HEK293 (cell line): ENCODE results near the gene CPO.

Source experiments
- CTCF ChIA-PET: fragments of 350-600 bp; formaldehyde crosslinking; extraction: SDS; loops from one replicate; lab custom pipeline; 2021; ENCODE audit warnings: antibody characterized with exemption; lab: Yijun Ruan, JAX
- POLR2A ChIA-PET: fragments of 300-600 bp; formaldehyde crosslinking; extraction: SDS; loops from one replicate; lab custom pipeline; 2020; ENCODE audit warnings: antibody characterized with exemption, inconsistent platforms; lab: Yijun Ruan, JAX
- H3K27ac ChIP-seq: fragments of 200-500 bp; sonication (Bioruptor generic); 2 replicates; pipeline ENCODE4 v1.5.1; 2014; ENCODE audit warnings: low read depth, low read length, control low read depth, inconsistent platforms; ENCODE audit errors: extremely low read depth
- H3K36me3 ChIP-seq, 2 experiments: fragments of 200-500 bp in 1 of 2; sonication (Bioruptor generic) in 1 of 2; 1 replicate in 1 of 2; 2 replicates in 1 of 2; pipeline ENCODE4 v1.5.1; 2014 to 2017; ENCODE audit warnings: inconsistent platforms in 2 of 2, low read length in 2 of 2; ENCODE audit not compliant: control insufficient read depth in 2 of 2, insufficient read depth in 1 of 2
- H3K4me1 ChIP-seq: fragments of 200-500 bp; sonication (Bioruptor generic); 2 replicates; pipeline ENCODE4 v1.5.1; 2014; ENCODE audit warnings: mild to moderate bottlenecking, low read length, inconsistent platforms; ENCODE audit not compliant: control insufficient read depth, insufficient read depth
- H3K4me3 ChIP-seq: 2 replicates; pipeline ENCODE4 v1.5.1; 2011; ENCODE audit warnings: low read depth, mild to moderate bottlenecking, control low read depth, low read length, moderate library complexity
- H3K9me3 ChIP-seq: fragments of 200-500 bp; sonication (Bioruptor generic); 2 replicates; pipeline ENCODE4 v1.5.1; 2014; ENCODE audit warnings: low read depth, low read length, inconsistent platforms; ENCODE audit not compliant: control insufficient read depth, insufficient read depth
- BCL11A ChIP-seq: fragments of 450-650 bp; formaldehyde crosslinking; IDR thresholded peaks from 2 replicates; pipeline ENCODE4 v1.5.1; 2016; ENCODE audit warnings: low read depth, missing biosample characterization, missing genetic modification characterization
- EGR2 ChIP-seq: fragments of 450-650 bp; formaldehyde crosslinking; IDR thresholded peaks from 2 replicates; pipeline ENCODE4 v1.5.1; 2016; ENCODE audit warnings: low read depth, missing biosample characterization, missing genetic modification characterization
- GFI1B ChIP-seq: fragments of 450-650 bp; formaldehyde crosslinking; IDR thresholded peaks from 2 replicates; pipeline ENCODE4 v1.5.1; 2016; ENCODE audit warnings: missing biosample characterization, missing genetic modification characterization
- HOXA7 ChIP-seq: sonication (generic); formaldehyde crosslinking; IDR thresholded peaks from 2 replicates; pipeline ENCODE4 v1.8.1; 2022; ENCODE audit warnings: missing genetic modification reagents, borderline replicate concordance
- HOXC10 ChIP-seq: sonication (generic); formaldehyde crosslinking; IDR thresholded peaks from 2 replicates; pipeline ENCODE4 v1.8.1; 2023; ENCODE audit warnings: mild to moderate bottlenecking, missing genetic modification reagents
- KLF9 ChIP-seq: fragments of 450-650 bp; formaldehyde crosslinking; IDR thresholded peaks from 2 replicates; pipeline ENCODE4 v1.5.1; 2016; ENCODE audit warnings: missing biosample characterization, missing genetic modification characterization, low read depth
- MYNN ChIP-seq: fragments of 450-650 bp; formaldehyde crosslinking; IDR thresholded peaks from 2 replicates; pipeline ENCODE4 v1.5.1; 2016; ENCODE audit warnings: missing biosample characterization, missing genetic modification characterization, borderline replicate concordance
- REPIN1 ChIP-seq: fragments of 450-650 bp; formaldehyde crosslinking; IDR thresholded peaks from 2 replicates; pipeline ENCODE4 v1.5.1; 2017; ENCODE audit warnings: missing biosample characterization, missing genetic modification characterization, low read depth
- SCRT1 ChIP-seq: fragments of 450-650 bp; formaldehyde crosslinking; IDR thresholded peaks from 2 replicates; pipeline ENCODE4 v1.5.1; 2016; ENCODE audit warnings: missing biosample characterization, missing genetic modification characterization, borderline replicate concordance
- SP2 ChIP-seq: fragments of 450-650 bp; formaldehyde crosslinking; IDR thresholded peaks from 2 replicates; pipeline ENCODE4 v1.5.1; 2016; ENCODE audit warnings: missing biosample characterization, missing genetic modification characterization
- YY2 ChIP-seq: fragments of 450-650 bp; formaldehyde crosslinking; IDR thresholded peaks from 2 replicates; pipeline ENCODE4 v1.5.1; 2016; ENCODE audit warnings: missing biosample characterization, missing genetic modification characterization
- ZBTB26 ChIP-seq: fragments of 450-650 bp; formaldehyde crosslinking; optimal IDR thresholded peaks from 2 replicates; pipeline ENCODE3; 2016; ENCODE audit warnings: missing biosample characterization, mild to moderate bottlenecking, missing genetic modification characterization
- ZBTB7A ChIP-seq: fragments of 450-650 bp; formaldehyde crosslinking; IDR thresholded peaks from 2 replicates; pipeline ENCODE4 v1.5.1; 2016; ENCODE audit warnings: low read depth, missing biosample characterization, missing genetic modification characterization
- ZEB2 ChIP-seq: fragments of 450-650 bp; formaldehyde crosslinking; IDR thresholded peaks from 2 replicates; pipeline ENCODE4 v1.5.1; 2016; ENCODE audit warnings: missing biosample characterization, missing genetic modification characterization
- ZFP37 ChIP-seq: fragments of 450-650 bp; formaldehyde crosslinking; IDR thresholded peaks from 2 replicates; pipeline ENCODE4 v1.5.1; 2016; ENCODE audit warnings: missing biosample characterization, missing genetic modification characterization
- ZIC2 ChIP-seq: fragments of 450-650 bp; formaldehyde crosslinking; IDR thresholded peaks from 2 replicates; pipeline ENCODE4 v1.5.1; 2016; ENCODE audit warnings: missing biosample characterization, missing genetic modification characterization
- ZNF10 ChIP-seq: fragments of 450-650 bp; formaldehyde crosslinking; IDR thresholded peaks from 2 replicates; pipeline ENCODE4 v1.5.1; 2017; ENCODE audit warnings: missing biosample characterization, missing genetic modification characterization
- ZNF114 ChIP-seq: fragments of 450-650 bp; formaldehyde crosslinking; IDR thresholded peaks from 2 replicates; pipeline ENCODE4 v1.5.0; 2017; ENCODE audit warnings: missing biosample characterization, missing genetic modification characterization
- ZNF157 ChIP-seq: fragments of 450-650 bp; formaldehyde crosslinking; IDR thresholded peaks from 2 replicates; pipeline ENCODE4 v1.5.1; 2016; ENCODE audit warnings: missing biosample characterization, missing genetic modification characterization
- ZNF175 ChIP-seq: fragments of 450-650 bp; formaldehyde crosslinking; IDR thresholded peaks from 2 replicates; pipeline ENCODE4 v1.5.1; 2016; ENCODE audit warnings: missing biosample characterization, missing genetic modification characterization
- ZNF280C ChIP-seq: fragments of 450-650 bp; formaldehyde crosslinking; IDR thresholded peaks from 2 replicates; pipeline ENCODE4 v1.5.1; 2016; ENCODE audit warnings: missing biosample characterization, missing genetic modification characterization
- ZNF335 ChIP-seq: fragments of 450-650 bp; formaldehyde crosslinking; conservative IDR thresholded peaks from 2 replicates; pipeline ENCODE4 v1.5.1; 2016; ENCODE audit warnings: missing biosample characterization, missing genetic modification characterization
- ZNF449 ChIP-seq: fragments of 450-650 bp; formaldehyde crosslinking; IDR thresholded peaks from 2 replicates; pipeline ENCODE4 v1.5.1; 2017; ENCODE audit warnings: missing biosample characterization, mild to moderate bottlenecking, missing genetic modification characterization, moderate library complexity
- ZNF530 ChIP-seq: fragments of 450-650 bp; formaldehyde crosslinking; IDR thresholded peaks from 2 replicates; pipeline ENCODE4 v1.5.1; 2016; ENCODE audit warnings: low read depth, missing biosample characterization, missing genetic modification characterization
- ZNF558 ChIP-seq: fragments of 450-650 bp; formaldehyde crosslinking; IDR thresholded peaks from 2 replicates; pipeline ENCODE4 v1.5.1; 2016; ENCODE audit warnings: missing biosample characterization, missing genetic modification characterization
- ZNF580 ChIP-seq: fragments of 450-650 bp; formaldehyde crosslinking; IDR thresholded peaks from 2 replicates; pipeline ENCODE4 v1.5.1; 2016; ENCODE audit warnings: missing biosample characterization, missing genetic modification characterization
- ZNF707 ChIP-seq: fragments of 450-650 bp; formaldehyde crosslinking; IDR thresholded peaks from 2 replicates; pipeline ENCODE4 v1.5.1; 2016; ENCODE audit warnings: missing biosample characterization, missing genetic modification characterization
- ZNF76 ChIP-seq: fragments of 450-650 bp; formaldehyde crosslinking; IDR thresholded peaks from 2 replicates; pipeline ENCODE4; 2016; ENCODE audit warnings: low read depth, missing biosample characterization, missing genetic modification characterization, borderline replicate concordance
- ZNF776 ChIP-seq: fragments of 450-650 bp; formaldehyde crosslinking; IDR thresholded peaks from 2 replicates; pipeline ENCODE4 v1.5.0; 2017; ENCODE audit warnings: missing biosample characterization, missing genetic modification characterization, borderline replicate concordance
- ZNF843 ChIP-seq: fragments of 450-650 bp; formaldehyde crosslinking; IDR thresholded peaks from 2 replicates; pipeline ENCODE4 v1.5.1; 2016; ENCODE audit warnings: missing biosample characterization, missing genetic modification characterization

CPO gene

GRCh38 chr2:206984206-206984605 lies 44.9 kb downstream of the CPO start (continued):
- no peak for TF ChIP-seq MYNN
- TF ChIP-seq ZNF776 (tag by site-specific recombination): no peak
- TF ChIP-seq YY2 (tag by site-specific recombination): no peak
- TF ChIP-seq SP2 (tag by site-specific recombination): no peak
- TF ChIP-seq ZNF707: no peak
- no peak for TF ChIP-seq HOXA7 (CRISPR knock-in tag)
- TF ChIP-seq ZEB2 (tag by site-specific recombination): no peak
- TF ChIP-seq ZNF114: no peak
- no peak for TF ChIP-seq ZBTB26
- TF ChIP-seq ZNF280C (tag by site-specific recombination): no peak

GRCh38 chr2:206986943-206987342 lies 47.6 kb downstream of the CPO start:
- ChIA-PET CTCF (interaction anchor here (0.5 kb wide), 1 partner anchor 486 kb away, joined by 3 read pairs; no protein-coding TSS in a partner anchor), POLR2A (no interaction called here)

GRCh38 chr2:206987810-206988209 lies 48.5 kb downstream of the CPO start:
- ChIA-PET CTCF (interaction anchor here (0.5 to 1.2 kb wide), 4 partner anchors 11 to 1041 kb away, joined by 3 read pairs; no protein-coding TSS in a partner anchor), POLR2A (no interaction called here)

More at GRCh38 chr2:206986943-206987342, 47.6 kb downstream of the CPO start:
- no peak overlapping the region for H3K27ac ChIP-seq
- no peak overlapping the region for H3K4me3 ChIP-seq
- H3K36me3 ChIP-seq: no peaks in the 10 kb centered on the region
- TF ChIP-seq HOXC10 (no peak), REPIN1 (no peak), ZNF76 (tag by site-specific recombination) (no peak), YY2 (tag by site-specific recombination) (no peak), KLF9 (tag by site-specific recombination) (no peak), ZFP37 (tag by site-specific recombination) (no peak), ZIC2 (tag by site-specific recombination) (no peak)
- H3K9me3 ChIP-seq: no peaks in the 10 kb centered on the region
- H3K4me1 ChIP-seq: peaks cover 3% of the 10 kb centered on the region; the same call in 1 of the 2 replicates

More at GRCh38 chr2:206987810-206988209, 48.5 kb downstream of the CPO start:
- Histone ChIP-seq H3K4me1 (peaks cover 3% of the 10 kb centered on the region; the same call in 1 of the 2 replicates), H3K27ac (no peak overlapping the region), H3K36me3 (no peaks in the 10 kb centered on the region), H3K4me3 (no peak overlapping the region), H3K9me3 (no peaks in the 10 kb centered on the region)
- TF ChIP-seq BCL11A (tag by site-specific recombination): no peak
- TF ChIP-seq GFI1B (tag by site-specific recombination): no peak
- TF ChIP-seq ZNF580 (tag by site-specific recombination): no peak
- TF ChIP-seq ZNF335: no peak
- no peak for TF ChIP-seq SCRT1
- TF ChIP-seq ZNF558 (tag by site-specific recombination): no peak
- no peak for TF ChIP-seq MYNN
- TF ChIP-seq ZNF843 (tag by site-specific recombination): no peak
- TF ChIP-seq EGR2 (tag by site-specific recombination): no peak
- TF ChIP-seq ZNF449 (tag by site-specific recombination): no peak
- no peak for TF ChIP-seq ZNF157
- TF ChIP-seq ZNF530 (tag by site-specific recombination): no peak
- no peak for TF ChIP-seq ZBTB7A (tag by site-specific recombination)
- TF ChIP-seq ZNF175 (tag by site-specific recombination): no peak
- TF ChIP-seq REPIN1: no peak
- no peak for TF ChIP-seq ZNF10 (tag by site-specific recombination)
